Measurements from ENCODE around the gene RSBN1.
"Not testable (repeated sequence)": the region's sequence is repeated elsewhere in the genome, so short reads cannot be mapped to it uniquely, and the experiment has no call there.

Gene RSBN1

GRCh38 chr1:113756461-113756860, 55.8 kb downstream of the RSBN1 start:
- H3K4me3 ChIP-seq (ENCODE audit: low read depth, low read length): no peak overlapping the region
- no peak for TF ChIP-seq CTCF (IDR thresholded peaks at IDR 0.05; ENCODE audit: low read depth, low read length)

- H3K4me3 ChIP-seq (ENCODE audit: low read depth, low read length): not testable (repeated sequence)
Measured at GRCh38 chr1:113753333-113753732, 58.9 kb downstream of the RSBN1 start.

GRCh38 chr1:113751516-113751915, 60.8 kb downstream of the RSBN1 start:
- H3K4me3 ChIP-seq (ENCODE audit: low read depth, low read length): no peak overlapping the region
- no peak for TF ChIP-seq CTCF (IDR thresholded peaks at IDR 0.05; ENCODE audit: low read depth, low read length)

GRCh38 chr1:113751114-113751513, 61.2 kb downstream of the RSBN1 start:
- H3K4me3 ChIP-seq (ENCODE audit: low read depth, low read length): no peak overlapping the region
- no peak for TF ChIP-seq CTCF (IDR thresholded peaks at IDR 0.05; ENCODE audit: low read depth, low read length)

- no peak for TF ChIP-seq CTCF (IDR thresholded peaks at IDR 0.05; ENCODE audit: low read depth, low read length)
- H3K4me3 ChIP-seq (ENCODE audit: low read depth, low read length): no peak overlapping the region
Measured at GRCh38 chr1:113749402-113749801, 62.9 kb downstream of the RSBN1 start.

- no peak for TF ChIP-seq CTCF (IDR thresholded peaks at IDR 0.05; ENCODE audit: low read depth, low read length)
- no peak overlapping the region for H3K4me3 ChIP-seq (ENCODE audit: low read depth, low read length)
Measured at GRCh38 chr1:113747376-113747775, 64.9 kb downstream of the RSBN1 start.

- H3K4me3 ChIP-seq (ENCODE audit: low read depth, low read length): no peak overlapping the region
- TF ChIP-seq CTCF (IDR thresholded peaks at IDR 0.05; ENCODE audit: low read depth, low read length): no peak
Measured at GRCh38 chr1:113745425-113745824, 66.9 kb downstream of the RSBN1 start.

GRCh38 chr1:113744114-113744513, 68.2 kb downstream of the RSBN1 start:
- no peak for TF ChIP-seq CTCF (IDR thresholded peaks at IDR 0.05; ENCODE audit: low read depth, low read length)
- no peak overlapping the region for H3K4me3 ChIP-seq (ENCODE audit: low read depth, low read length)
